ENCODE results near the gene MPND.

Gene MPND

GRCh38 chr19:4375164-4376027 lies 32.0 kb downstream of the MPND start (continued):
- TF ChIP-seq PRDM6 (tag by site-specific recombination; IDR thresholded peaks at IDR 0.05) (peak; percentile 96), YY2 (tag by site-specific recombination; IDR thresholded peaks at IDR 0.05) (no peak), ZNF2 (tag by site-specific recombination; IDR thresholded peaks at IDR 0.05) (0 out of 2 replicates have a peak, but pooled peaks have one; percentile 49), ZNF629 (tag by site-specific recombination; IDR thresholded peaks at IDR 0.05) (peak; percentile 92), ZNF350 (tag by site-specific recombination; IDR thresholded peaks at IDR 0.05) (no peak), PATZ1 (tag by site-specific recombination; IDR thresholded peaks at IDR 0.05) (peak; percentile 93), ZNF274 (IDR thresholded peaks at IDR 0.05; ENCODE audit: low read length) (no peak), ZNF274 (tag by site-specific recombination; IDR thresholded peaks at IDR 0.05; ENCODE audit: borderline replicate concordance) (no peak), ZBTB48 (tag by site-specific recombination; IDR thresholded peaks at IDR 0.05) (peak; percentile 56; the same call in 1 of the 2 replicates), ZNF692 (tag by site-specific recombination; IDR thresholded peaks at IDR 0.05) (peak; percentile 49; the same call in 1 of the 2 replicates), ZBTB20 (tag by site-specific recombination; IDR thresholded peaks at IDR 0.05) (peak; percentile 24; the same call in 1 of the 2 replicates), ZBTB21 (tag by site-specific recombination; IDR thresholded peaks at IDR 0.05) (peak; percentile 70), ZBTB17 (tag by site-specific recombination; IDR thresholded peaks at IDR 0.05) (peak; percentile 82), ZNF561 (tag by site-specific recombination; IDR thresholded peaks at IDR 0.05; ENCODE audit: borderline replicate concordance) (peak; percentile 53; the same call in 1 of the 2 replicates), ATF2 (tag by site-specific recombination; IDR thresholded peaks at IDR 0.05; ENCODE audit: low read depth) (peak; percentile 97), ZFP3 (tag by site-specific recombination; IDR thresholded peaks at IDR 0.05; ENCODE audit: low read depth) (no peak), ZNF37A (tag by site-specific recombination; IDR thresholded peaks at IDR 0.05) (no peak), PRDM1 (tag by site-specific recombination; IDR thresholded peaks at IDR 0.05) (peak; percentile 54), GLIS1 (tag by site-specific recombination; IDR thresholded peaks at IDR 0.05) (peak; percentile 96), KLF1 (tag by site-specific recombination; IDR thresholded peaks at IDR 0.05) (peak; percentile 30; the same call in 1 of the 2 replicates), ZNF366 (tag by site-specific recombination; conservative IDR thresholded peaks at IDR 0.05) (peak; percentile 69)
- TF ChIP-seq, protein P1, sequence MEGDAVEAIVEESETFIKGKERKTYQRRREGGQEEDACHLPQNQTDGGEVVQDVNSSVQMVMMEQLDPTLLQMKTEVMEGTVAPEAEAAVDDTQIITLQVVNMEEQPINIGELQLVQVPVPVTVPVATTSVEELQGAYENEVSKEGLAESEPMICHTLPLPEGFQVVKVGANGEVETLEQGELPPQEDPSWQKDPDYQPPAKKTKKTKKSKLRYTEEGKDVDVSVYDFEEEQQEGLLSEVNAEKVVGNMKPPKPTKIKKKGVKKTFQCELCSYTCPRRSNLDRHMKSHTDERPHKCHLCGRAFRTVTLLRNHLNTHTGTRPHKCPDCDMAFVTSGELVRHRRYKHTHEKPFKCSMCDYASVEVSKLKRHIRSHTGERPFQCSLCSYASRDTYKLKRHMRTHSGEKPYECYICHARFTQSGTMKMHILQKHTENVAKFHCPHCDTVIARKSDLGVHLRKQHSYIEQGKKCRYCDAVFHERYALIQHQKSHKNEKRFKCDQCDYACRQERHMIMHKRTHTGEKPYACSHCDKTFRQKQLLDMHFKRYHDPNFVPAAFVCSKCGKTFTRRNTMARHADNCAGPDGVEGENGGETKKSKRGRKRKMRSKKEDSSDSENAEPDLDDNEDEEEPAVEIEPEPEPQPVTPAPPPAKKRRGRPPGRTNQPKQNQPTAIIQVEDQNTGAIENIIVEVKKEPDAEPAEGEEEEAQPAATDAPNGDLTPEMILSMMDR (tag by site-specific recombination; IDR thresholded peaks at IDR 0.05) = peak; percentile 88
- TF ChIP-seq, protein P2, sequence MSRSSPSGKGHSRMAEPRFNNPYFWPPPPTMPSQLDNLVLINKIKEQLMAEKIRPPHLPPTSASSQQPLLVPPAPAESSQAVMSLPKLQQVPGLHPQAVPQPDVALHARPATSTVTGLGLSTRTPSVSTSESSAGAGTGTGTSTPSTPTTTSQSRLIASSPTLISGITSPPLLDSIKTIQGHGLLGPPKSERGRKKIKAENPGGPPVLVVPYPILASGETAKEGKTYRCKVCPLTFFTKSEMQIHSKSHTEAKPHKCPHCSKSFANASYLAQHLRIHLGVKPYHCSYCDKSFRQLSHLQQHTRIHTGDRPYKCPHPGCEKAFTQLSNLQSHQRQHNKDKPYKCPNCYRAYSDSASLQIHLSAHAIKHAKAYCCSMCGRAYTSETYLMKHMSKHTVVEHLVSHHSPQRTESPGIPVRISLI (tag by site-specific recombination; IDR thresholded peaks at IDR 0.05) = 0 out of 2 replicates have a peak, but pooled peaks have one; percentile 14
- TF ChIP-seq, protein P3, sequence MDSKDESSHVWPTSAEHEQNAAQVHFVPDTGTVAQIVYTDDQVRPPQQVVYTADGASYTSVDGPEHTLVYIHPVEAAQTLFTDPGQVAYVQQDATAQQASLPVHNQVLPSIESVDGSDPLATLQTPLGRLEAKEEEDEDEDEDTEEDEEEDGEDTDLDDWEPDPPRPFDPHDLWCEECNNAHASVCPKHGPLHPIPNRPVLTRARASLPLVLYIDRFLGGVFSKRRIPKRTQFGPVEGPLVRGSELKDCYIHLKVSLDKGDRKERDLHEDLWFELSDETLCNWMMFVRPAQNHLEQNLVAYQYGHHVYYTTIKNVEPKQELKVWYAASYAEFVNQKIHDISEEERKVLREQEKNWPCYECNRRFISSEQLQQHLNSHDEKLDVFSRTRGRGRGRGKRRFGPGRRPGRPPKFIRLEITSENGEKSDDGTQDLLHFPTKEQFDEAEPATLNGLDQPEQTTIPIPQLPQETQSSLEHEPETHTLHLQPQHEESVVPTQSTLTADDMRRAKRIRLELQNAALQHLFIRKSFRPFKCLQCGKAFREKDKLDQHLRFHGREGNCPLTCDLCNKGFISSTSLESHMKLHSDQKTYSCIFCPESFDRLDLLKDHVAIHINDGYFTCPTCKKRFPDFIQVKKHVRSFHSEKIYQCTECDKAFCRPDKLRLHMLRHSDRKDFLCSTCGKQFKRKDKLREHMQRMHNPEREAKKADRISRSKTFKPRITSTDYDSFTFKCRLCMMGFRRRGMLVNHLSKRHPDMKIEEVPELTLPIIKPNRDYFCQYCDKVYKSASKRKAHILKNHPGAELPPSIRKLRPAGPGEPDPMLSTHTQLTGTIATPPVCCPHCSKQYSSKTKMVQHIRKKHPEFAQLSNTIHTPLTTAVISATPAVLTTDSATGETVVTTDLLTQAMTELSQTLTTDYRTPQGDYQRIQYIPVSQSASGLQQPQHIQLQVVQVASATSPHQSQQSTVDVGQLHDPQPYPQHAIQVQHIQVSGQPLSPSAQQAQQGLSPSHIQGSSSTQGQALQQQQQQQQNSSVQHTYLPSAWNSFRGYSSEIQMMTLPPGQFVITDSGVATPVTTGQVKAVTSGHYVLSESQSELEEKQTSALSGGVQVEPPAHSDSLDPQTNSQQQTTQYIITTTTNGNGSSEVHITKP (tag by site-specific recombination; IDR thresholded peaks at IDR 0.05) = peak; percentile 38

Data from HEK293 (cell line).